GM18861 (cell line): ENCODE data around the gene BFSP2.

Experiments
- ATAC-seq: cut with Tn5 transposase; IDR thresholded peaks from one replicate; pipeline ENCODE4 v1.9.1; 2021; ENCODE audit not compliant: unreplicated experiment

The BFSP2 gene

DNA sequence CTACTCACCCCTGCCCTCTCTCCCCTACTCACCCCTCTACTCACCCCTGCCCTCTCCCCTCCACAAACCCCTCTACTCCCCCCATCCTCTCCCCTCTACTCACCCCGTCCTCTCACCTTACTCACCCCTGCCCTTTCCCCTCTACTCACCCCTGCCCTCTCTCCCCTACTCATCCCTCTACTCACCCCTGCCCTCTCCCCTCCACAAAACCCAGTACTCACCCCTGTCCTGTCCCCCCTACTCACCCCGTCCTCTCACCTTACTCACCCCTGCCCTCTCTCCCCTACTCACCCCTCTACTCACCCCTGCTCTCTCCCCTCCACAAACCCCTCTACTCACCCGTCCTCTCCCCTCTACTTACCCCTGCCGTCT is 14.2 kb downstream of the BFSP2 start:
- no peak for ATAC-seq

DNA sequence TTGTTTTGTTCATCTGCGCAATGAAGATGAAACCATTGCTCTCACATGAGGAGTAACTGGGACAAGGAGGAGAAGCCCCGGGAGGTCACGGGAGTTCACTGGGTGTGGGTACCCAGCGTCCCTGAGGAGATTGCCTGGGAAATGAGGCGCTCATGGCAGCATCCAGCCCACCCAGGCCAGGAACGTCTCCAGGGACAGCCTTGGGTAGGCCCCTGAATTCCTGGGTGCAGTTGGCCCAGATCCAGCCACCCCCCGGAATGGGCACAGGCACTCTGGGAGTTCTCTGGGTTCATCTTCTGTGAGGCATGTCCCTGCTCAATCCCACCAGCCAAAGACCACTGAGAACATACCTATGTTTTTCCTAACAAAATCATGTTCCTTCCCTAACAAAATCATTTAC is 18.5 kb downstream of the BFSP2 start:
- no peak for ATAC-seq

DNA sequence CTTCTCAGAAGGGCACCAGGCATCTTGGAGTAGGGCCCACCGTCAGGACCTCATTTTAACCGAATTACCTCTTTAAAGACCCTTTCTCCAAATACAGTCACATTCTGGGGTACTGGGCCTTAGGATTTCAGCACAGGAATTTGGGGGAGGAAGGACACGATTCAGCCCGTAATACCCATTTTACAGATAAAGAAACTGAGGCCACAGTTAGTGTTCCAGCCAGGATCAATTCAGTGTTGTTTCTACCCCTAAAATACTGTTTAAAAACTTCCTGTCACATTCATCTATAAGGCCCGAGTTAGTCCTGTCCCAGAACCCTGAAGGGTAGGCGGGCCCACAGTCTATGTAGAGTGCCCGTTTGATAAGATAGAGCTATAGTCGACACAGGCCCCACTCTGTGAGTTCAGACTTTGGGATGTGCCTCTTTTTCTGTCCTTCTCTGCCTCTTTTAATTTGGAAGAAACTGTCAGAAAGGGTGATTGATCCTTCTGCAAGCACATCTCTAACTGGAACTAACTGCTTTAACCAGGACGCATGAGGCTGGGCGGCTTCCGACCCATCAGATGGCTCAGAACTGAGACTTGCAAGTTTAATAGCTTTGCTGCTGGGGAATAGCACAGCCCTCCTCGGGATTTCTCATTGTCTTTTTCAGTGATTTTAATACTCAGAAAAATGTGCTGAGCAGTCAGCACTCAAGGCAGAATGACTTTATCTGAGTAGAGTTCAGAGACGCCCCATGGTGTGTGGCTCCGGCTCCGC is 19.5 kb downstream of the BFSP2 start:
- no peak for ATAC-seq

GRCh38 chr3:133424937-133425869 is 25.3 kb downstream of the BFSP2 start:
- peak; percentile 50 for ATAC-seq

DNA sequence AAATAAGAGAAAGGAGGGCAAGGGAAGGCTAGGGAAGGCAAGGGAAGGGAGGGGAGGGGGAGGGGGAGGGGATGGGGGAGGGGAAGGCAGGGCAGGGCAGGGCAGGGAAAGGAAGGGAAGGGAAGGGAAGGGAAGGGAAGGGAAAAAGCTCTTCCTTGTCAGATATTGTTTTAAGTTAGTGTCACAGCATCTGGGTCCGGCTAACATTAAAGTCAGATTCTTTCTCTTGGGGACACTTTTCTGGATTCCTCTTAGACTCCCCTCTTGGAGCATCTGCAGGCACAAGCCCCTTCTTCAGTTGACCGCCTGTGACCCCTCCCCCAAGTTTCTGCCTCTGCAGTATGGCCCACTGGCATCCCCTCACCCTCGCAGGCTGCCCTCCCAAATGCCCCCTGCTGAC is 26.0 kb downstream of the BFSP2 start:
- no peak for ATAC-seq

GRCh38 chr3:133426721-133427120 is 26.9 kb downstream of the BFSP2 start:
- ATAC-seq, result no peak

DNA sequence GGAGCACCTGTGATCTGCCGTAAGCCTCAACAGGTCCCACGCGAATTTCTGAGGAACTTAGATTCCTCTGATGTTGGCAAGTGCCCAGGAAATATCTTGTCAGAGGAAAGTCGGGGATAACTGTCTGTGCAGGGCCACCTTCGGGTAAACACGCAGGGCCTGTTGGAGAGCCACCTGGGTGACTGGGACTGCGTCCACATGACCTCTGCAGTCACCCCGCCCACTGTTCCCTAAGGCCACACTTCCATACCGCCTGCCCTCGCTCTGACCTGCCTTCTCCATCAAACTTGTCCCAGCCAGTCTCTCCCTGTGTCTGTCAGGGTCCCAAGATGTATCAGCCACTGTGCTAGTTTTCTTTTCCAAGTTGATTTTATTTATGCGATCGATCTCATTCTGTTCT is 28.7 kb downstream of the BFSP2 start:
- ATAC-seq, result no peak

GRCh38 chr3:133429063-133429462 is 29.2 kb downstream of the BFSP2 start:
- ATAC-seq, result no peak

DNA sequence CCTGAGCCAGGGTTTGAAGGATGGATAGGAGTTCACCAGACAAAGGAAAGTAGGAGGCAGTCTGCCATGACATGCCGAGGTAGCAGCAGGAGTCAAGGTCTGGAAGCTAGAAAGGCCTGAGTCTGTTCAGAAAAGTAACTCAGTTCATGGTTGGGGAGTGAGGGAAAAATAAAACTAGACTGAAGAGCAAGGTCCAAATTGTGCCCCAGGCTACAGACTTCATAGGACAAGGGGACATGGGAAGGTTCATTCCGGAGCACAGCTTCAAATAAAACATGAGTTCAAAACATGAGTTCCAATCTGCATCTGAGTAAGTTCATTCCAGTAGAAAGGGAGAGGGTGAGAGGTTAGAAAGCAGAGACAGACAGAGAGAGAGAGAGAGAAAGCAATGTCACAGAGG is 39.7 kb downstream of the BFSP2 start:
- no peak for ATAC-seq

DNA sequence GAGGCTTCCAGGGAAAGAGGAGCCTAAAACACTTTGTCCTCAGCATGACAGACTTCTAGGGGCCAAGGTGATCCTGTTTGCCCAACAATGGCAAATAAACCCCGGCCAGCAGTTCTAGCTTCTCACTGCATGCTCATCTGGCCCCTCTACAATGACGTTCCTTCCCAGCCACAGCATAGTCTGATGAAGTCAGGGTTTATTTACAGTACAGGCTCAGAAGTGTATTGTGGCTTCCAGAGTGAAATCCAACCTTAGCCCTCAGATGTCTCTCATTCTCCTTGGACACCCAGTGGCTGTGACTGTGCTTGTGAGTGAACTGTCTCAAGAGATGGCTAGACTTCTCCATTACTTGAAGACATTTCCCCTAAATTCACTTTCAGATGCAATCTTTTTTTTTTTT is 40.8 kb downstream of the BFSP2 start:
- ATAC-seq, result no peak

DNA sequence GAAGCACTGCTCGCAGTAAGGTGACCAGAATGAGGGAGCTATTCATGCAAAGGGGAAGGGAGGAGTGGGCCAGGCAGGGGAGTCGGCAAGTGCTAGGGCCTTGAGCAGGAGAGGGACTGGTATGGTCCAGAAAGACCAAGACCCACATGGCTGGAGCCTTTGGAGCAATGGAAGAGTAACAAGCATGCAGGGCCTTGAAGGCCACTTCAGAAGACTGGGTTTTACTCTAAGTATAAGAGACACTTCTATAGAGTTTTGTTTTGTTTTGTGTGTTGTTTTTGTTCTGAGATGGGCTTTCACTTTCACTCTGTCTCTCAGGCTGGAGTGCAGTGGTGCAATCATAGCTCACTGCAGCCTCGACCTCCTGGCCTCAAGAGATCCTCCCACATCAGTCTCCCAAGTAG is 42.0 kb downstream of the BFSP2 start:
- peak; percentile 53 for ATAC-seq

DNA sequence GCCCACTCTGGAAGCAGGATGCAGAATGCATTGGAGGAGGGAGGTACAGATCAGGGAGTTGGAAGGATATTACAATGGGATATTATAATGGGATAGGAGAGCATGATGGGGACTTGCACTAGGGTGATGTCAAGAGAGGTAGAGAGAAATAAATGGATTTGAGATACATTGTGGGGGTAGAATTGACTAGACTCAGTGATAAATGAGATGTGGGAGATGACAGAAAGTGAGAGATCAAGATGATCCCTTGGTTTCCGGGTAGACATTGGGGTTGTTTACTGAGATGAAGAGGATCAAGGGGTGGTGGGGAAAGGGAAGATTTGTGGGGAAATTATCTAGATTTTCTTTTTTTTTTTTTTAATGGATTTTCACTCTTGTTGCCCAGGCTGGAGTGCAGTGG is 42.7 kb downstream of the BFSP2 start:
- no peak for ATAC-seq

DNA sequence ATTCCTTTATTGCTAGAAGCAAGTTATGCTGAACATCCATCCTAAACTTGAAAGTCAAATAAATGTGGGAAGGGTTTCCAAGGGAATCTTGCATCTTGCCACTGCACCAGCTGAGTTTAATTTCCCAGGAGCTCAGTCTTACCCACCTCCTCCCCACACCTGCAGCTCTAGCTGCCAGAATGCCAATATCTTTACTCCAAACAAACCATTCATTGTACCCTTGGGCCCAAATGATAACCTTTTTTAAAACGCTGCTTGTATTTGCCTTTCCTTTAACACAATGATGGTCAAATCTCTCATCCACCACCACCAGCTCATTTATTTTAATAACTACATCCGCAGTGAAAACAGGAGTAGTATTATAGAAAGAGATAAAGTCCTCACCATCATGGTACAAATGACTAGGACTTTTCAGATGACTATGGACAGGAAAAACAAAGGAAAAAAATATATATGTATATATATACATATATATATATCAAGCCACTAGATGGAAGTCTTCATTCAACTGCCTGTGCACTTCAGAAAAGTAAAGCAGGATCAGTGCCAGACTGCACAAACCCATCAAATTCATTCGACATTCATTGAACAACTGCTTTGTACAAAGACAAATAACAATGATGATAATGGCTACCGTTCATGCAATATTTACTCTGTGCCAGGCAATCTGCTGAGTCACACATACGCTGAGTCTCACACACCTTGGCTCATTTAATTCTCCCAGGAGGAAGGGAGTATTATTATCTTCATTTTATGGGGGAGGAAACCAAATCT is 44.0 kb downstream of the BFSP2 start:
- ATAC-seq, result no peak

DNA sequence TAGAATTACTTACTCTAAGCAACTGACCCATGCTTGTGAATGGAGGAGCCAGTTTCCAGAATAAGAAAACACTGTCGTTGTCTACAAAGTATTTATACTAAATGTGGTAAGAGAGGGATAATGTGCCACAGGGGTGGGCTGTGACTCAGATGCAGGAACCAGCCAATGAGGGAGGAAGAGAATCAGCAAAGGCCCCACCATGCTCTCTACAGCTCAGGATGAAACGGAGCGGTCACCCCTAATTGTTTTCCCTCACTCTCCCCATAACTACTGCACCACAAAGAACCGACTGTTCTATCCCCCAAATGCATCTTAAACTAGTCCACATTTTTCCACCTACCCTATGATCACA is 44.5 kb downstream of the BFSP2 start:
- no peak for ATAC-seq

- no peak for ATAC-seq
Measured at GRCh38 chr3:133445108-133445507, 45.3 kb downstream of the BFSP2 start.

- peak; percentile 28 for ATAC-seq
Measured at GRCh38 chr3:133447750-133448477, 48.1 kb downstream of the BFSP2 start.

GRCh38 chr3:133448478-133449122 is 48.7 kb downstream of the BFSP2 start:
- ATAC-seq, result peak; percentile 82

DNA sequence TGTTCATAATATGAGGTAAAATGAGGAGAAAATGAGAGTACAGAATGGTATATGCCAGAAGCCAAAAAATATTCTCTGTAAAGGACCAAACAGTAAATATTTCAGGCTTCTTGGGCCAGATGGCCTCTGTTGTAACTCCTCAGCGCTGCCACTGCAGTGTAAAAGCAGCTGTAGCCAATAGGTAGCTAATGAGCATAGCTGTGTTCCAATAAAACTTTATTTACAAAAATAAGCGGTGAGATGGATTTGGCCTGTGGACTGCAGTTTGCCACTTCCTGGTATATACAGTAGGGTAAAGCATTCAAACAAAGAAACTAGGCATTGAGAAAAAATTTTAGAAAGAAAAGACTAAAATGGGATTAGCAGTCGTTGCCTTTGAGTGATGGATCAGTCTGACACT is 51.5 kb downstream of the BFSP2 start:
- no peak for ATAC-seq

DNA sequence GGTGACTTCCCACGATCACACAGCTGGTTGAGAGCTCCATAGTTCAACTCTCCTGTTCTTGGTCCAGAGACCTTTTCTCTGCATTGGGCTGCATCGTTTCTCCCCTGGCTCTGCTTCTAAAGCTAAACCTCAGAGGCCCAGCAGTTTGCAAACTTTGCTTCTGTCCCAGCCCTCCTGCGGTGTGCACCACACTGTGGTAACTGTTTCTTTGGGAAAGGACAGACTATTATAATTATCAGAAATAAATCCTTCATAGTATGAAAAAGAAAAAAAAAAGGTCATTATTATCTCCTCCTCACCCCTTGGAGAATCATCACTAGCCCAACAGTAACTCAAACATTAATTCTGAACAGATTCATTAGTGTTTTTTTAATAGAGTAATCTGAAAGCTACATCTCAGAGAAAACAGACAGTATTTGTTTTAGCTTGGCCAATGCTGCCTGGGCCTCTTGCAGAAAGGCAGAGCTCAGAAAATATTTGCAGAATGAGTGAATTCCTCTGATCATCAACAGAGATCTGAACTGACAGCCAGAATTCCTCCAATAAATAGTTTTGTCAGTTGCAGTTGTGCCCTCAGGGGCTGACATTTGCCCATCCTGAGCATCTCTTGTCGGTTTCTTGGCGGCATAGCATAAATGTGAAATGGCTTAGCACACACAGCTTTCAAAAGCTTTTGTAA is 52.9 kb downstream of the BFSP2 start:
- no peak for ATAC-seq

DNA sequence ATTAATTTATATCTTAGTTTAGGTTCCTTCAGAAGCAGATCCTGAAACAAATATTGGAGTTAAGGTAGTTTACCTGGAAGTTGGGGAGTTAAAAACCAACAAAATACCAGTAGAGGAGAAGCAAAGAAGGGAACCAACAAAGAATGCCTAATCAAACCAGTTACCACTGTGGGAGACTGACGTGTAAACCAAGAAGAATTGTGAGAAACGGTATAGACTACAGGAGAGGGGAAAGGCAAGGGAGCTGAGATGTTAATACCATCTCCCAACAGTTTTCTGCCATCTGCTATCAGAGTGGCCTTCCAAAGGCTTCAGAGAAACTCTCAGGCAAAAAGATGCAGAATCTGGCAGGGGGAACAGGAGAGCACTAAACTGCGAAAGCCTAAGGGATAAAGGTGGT is 53.5 kb downstream of the BFSP2 start:
- no peak for ATAC-seq
